K562 (cell line): ENCODE results near the gene TRIP6. TPM values are rescaled to one million over a fixed set of nuclear protein-coding genes. Genes with fewer than 3 reads are reported as not detected.

Experiments used
- CC2D1A ChIP-seq: fragments of 450-650 bp; IDR thresholded peaks from 2 replicates; pipeline ENCODE4 v1.6.1; 2017; ENCODE audit warnings: mild to moderate bottlenecking
- FOS ChIP-seq: IDR thresholded peaks from 3 replicates; pipeline ENCODE4 v1.6.1; 2011; ENCODE audit not compliant: insufficient read length; ENCODE audit errors: extremely low read depth
- HCFC1 ChIP-seq: IDR thresholded peaks from 2 replicates; pipeline ENCODE4 v1.6.1; 2012; ENCODE audit warnings: low read depth, low read length, improper control_type of control experiment
- HMG20A ChIP-seq: fragments of 450-650 bp; formaldehyde crosslinking; conservative IDR thresholded peaks from 2 replicates; pipeline ENCODE4 v1.4.0; 2020; ENCODE audit warnings: mild to moderate bottlenecking, mixed read lengths
- LCOR ChIP-seq: sonication (generic); formaldehyde crosslinking; IDR thresholded peaks from 2 replicates; pipeline ENCODE4 v1.8.0; 2022; ENCODE audit warnings: mild to moderate bottlenecking, missing genetic modification reagents
- LEF1 ChIP-seq: fragments of 450-650 bp; IDR thresholded peaks from 2 replicates; pipeline ENCODE4 v1.6.1; 2016; ENCODE audit warnings: mild to moderate bottlenecking
- NFXL1 ChIP-seq: fragments of 450-650 bp; formaldehyde crosslinking; IDR thresholded peaks from 2 replicates; pipeline ENCODE4 v1.4.0; 2021; ENCODE audit warnings: mild to moderate bottlenecking
- POLR2H ChIP-seq: IDR thresholded peaks from 2 replicates; pipeline ENCODE4 v1.6.1; 2016; ENCODE audit warnings: missing genetic modification characterization, low read depth, mild to moderate bottlenecking, control low read depth, missing compliant biosample characterization, moderate library complexity
- PURB ChIP-seq: sonication (generic); formaldehyde crosslinking; IDR thresholded peaks from 2 replicates; pipeline ENCODE4 v1.9.0; 2021; ENCODE audit warnings: low read depth, mild to moderate bottlenecking, missing genetic modification reagents
- SRF ChIP-seq, 2 experiments: fragments of 250-450, 450-650 bp in 1 of 2; sonication (Bioruptor Pico) in 1 of 2; sonication (generic) in 1 of 2; formaldehyde crosslinking; IDR thresholded peaks; 2 replicates each; pipeline versions ENCODE4 v1.5.0 to v1.5.1; 2020 to 2022; ENCODE audit warnings: mild to moderate bottlenecking in 1 of 2, missing genetic modification reagents in 1 of 2
- SUPT5H ChIP-seq: fragments of 450-650 bp; IDR thresholded peaks from 2 replicates; pipeline ENCODE4 v1.6.1; 2016
- TEAD1 ChIP-seq, 2 experiments: fragments of 450-650 bp in 1 of 2; sonication (generic) in 1 of 2; formaldehyde crosslinking; IDR thresholded peaks; 2 replicates each; pipeline versions ENCODE4 v1.4.0 to v1.8.0; 2020 to 2022; ENCODE audit warnings: mild to moderate bottlenecking in 2 of 2, missing genetic modification reagents in 1 of 2
- ZBTB7A ChIP-seq: IDR thresholded peaks from 2 replicates; pipeline ENCODE4 v1.6.1; 2011; ENCODE audit warnings: low read depth, mild to moderate bottlenecking, low read length, moderate library complexity, borderline replicate concordance; ENCODE audit not compliant: control insufficient read depth
- ZNF778 ChIP-seq: fragments of 450-650 bp; formaldehyde crosslinking; IDR thresholded peaks from 2 replicates; pipeline ENCODE4 v1.4.0; 2020; ENCODE audit warnings: mild to moderate bottlenecking, moderate library complexity
- ZZZ3 ChIP-seq: fragments of 450-650 bp; IDR thresholded peaks from 2 replicates; pipeline ENCODE4 v1.6.1; 2016; ENCODE audit warnings: antibody characterized with exemption, mild to moderate bottlenecking, moderate library complexity
- polyA plus RNA-seq, 8 experiments: library from polyadenylated mRNA; depleted of rRNA in 4 of 8; stranded (reverse) in 5 of 8; unstranded in 3 of 8; fragments of >200 nt; fragmentation: Nextera tagmentation in 2 of 8; fragmentation: Illumina TruSeq in 1 of 8; extraction: Ambion mirVana in 2 of 8; extraction: Trizol in 1 of 8; gene quantifications; 2 replicates each; pipeline versions ENCODE4 v1.2.1 to v1.2.3, GENCODE V29; 2011 to 2014; ENCODE audit warnings: inconsistent platforms in 1 of 8, missing spikeins in 1 of 8
- total RNA-seq, 7 experiments: library from RNA; depleted of rRNA in 6 of 7; stranded (reverse); fragments of >200 nt in 6 of 7; fragmentation: Illumina TruSeq in 2 of 7; extraction: Trizol in 2 of 7; gene quantifications; 2 replicates each; pipeline versions ENCODE4 v1.2.1 to v1.2.3, GENCODE V29; 2011 to 2021; ENCODE audit warnings: low replicate concordance in 1 of 7
- TF ChIP-seq, protein P1 (sequence below): fragments of 450-650 bp; formaldehyde crosslinking; IDR thresholded peaks from 2 replicates; pipeline ENCODE4 v1.4.0; 2020; ENCODE audit warnings: mild to moderate bottlenecking, moderate library complexity
- TF ChIP-seq, protein P2 (sequence below): fragments of 250-450 bp; sonication (Bioruptor Pico); IDR thresholded peaks from 2 replicates; pipeline ENCODE4 v1.5.0; 2021
- TF ChIP-seq, protein P3 (sequence below): conservative IDR thresholded peaks from 2 replicates; pipeline ENCODE4 v1.6.1; 2011; ENCODE audit warnings: low read depth, mild to moderate bottlenecking, low read length; ENCODE audit not compliant: control insufficient read depth
- TF ChIP-seq, protein P4 (sequence below): fragments of 250-450 bp; sonication (Bioruptor Pico); IDR thresholded peaks from 2 replicates; pipeline ENCODE4 v1.4.0; 2020; ENCODE audit warnings: borderline replicate concordance

TRIP6 gene
- total and polyA plus RNA-seq, 9 of the 15 experiments (the other 6 are each of a cell fraction or from before 2014, with no cell fraction given): 5.9 to 141 (median 54.0) TPM

DNA sequence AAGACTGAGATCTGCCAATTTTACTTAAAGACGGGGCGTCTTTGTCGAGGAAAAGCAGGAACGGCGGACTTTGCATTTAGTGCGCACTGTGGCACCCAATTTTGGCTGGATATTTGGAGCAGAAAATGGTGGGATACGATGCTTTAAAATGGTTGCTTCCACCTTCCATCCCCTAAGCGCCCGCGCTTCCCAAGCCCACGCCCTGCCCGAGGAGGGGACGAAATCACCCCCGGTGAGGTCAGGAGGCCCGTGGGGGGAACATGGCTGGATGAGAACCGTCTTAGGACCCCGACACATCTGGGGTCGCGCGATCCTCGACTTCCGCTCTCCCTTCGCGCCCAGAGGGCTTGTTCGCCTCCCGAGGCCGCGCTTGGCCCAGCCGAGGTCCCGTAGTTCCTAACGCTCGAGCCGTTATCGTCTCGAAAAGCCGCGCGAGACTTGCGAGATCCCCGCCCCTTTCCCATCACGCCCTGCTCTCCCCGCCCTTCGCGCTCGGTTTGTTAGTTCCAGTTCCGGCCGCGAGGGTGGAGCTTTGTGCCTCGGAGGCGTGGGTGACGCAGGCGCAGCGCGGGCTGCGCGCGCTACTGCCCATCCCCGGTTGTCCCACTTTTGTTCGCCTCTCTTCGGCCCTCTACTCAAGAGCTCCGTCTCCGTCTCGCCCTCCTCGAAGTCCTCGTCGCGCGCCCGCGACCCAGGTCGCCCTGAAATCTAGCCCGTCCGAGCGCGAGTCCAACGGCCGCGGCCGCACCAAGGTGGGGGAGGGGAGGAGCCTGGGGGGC is 7.6 kb downstream of the TRIP6 start, which contains the start of gene SRRT (continued):
- TF ChIP-seq, protein P1, sequence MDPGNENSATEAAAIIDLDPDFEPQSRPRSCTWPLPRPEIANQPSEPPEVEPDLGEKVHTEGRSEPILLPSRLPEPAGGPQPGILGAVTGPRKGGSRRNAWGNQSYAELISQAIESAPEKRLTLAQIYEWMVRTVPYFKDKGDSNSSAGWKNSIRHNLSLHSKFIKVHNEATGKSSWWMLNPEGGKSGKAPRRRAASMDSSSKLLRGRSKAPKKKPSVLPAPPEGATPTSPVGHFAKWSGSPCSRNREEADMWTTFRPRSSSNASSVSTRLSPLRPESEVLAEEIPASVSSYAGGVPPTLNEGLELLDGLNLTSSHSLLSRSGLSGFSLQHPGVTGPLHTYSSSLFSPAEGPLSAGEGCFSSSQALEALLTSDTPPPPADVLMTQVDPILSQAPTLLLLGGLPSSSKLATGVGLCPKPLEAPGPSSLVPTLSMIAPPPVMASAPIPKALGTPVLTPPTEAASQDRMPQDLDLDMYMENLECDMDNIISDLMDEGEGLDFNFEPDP (CRISPR knock-in tag): peak; percentile 90; the same call in 1 of the 2 replicates
- TF ChIP-seq FOS: no peak
- 0 out of 4 replicates have a peak, but pooled peaks of 1 of the 2 experiments have one; percentile 65 for TF ChIP-seq SRF (CRISPR knock-in tag; IDR thresholded peaks at IDR 0.05)
- TF ChIP-seq ZNF778 (CRISPR knock-in tag): no peak
- TF ChIP-seq HMG20A (CRISPR knock-in tag): no peak
- TF ChIP-seq, protein P2, sequence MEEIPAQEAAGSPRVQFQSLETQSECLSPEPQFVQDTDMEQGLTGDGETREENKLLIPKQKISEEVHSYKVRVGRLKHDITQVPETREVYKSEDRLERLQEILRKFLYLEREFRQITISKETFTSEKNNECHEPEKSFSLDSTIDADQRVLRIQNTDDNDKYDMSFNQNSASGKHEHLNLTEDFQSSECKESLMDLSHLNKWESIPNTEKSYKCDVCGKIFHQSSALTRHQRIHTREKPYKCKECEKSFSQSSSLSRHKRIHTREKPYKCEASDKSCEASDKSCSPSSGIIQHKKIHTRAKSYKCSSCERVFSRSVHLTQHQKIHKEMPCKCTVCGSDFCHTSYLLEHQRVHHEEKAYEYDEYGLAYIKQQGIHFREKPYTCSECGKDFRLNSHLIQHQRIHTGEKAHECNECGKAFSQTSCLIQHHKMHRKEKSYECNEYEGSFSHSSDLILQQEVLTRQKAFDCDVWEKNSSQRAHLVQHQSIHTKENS (CRISPR knock-in tag): no peak
- peak; percentile 65; the same call in 1 of the 2 replicates for TF ChIP-seq LCOR (CRISPR knock-in tag)
- TF ChIP-seq PURB: no peak
- TF ChIP-seq LEF1: peak; percentile 30; the same call in 1 of the 2 replicates
- 0 out of 2 replicates have a peak, but pooled peaks have one; percentile 42 for TF ChIP-seq NFXL1 (CRISPR knock-in tag)
- TF ChIP-seq ZBTB7A: peak; percentile 90
- TF ChIP-seq, protein P3, sequence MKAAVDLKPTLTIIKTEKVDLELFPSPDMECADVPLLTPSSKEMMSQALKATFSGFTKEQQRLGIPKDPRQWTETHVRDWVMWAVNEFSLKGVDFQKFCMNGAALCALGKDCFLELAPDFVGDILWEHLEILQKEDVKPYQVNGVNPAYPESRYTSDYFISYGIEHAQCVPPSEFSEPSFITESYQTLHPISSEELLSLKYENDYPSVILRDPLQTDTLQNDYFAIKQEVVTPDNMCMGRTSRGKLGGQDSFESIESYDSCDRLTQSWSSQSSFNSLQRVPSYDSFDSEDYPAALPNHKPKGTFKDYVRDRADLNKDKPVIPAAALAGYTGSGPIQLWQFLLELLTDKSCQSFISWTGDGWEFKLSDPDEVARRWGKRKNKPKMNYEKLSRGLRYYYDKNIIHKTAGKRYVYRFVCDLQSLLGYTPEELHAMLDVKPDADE: peak; percentile 88; the same call in 1 of the 2 replicates
- peak; percentile 72 for TF ChIP-seq HCFC1
- TF ChIP-seq CC2D1A: peak; percentile 89
- TF ChIP-seq, protein P4, sequence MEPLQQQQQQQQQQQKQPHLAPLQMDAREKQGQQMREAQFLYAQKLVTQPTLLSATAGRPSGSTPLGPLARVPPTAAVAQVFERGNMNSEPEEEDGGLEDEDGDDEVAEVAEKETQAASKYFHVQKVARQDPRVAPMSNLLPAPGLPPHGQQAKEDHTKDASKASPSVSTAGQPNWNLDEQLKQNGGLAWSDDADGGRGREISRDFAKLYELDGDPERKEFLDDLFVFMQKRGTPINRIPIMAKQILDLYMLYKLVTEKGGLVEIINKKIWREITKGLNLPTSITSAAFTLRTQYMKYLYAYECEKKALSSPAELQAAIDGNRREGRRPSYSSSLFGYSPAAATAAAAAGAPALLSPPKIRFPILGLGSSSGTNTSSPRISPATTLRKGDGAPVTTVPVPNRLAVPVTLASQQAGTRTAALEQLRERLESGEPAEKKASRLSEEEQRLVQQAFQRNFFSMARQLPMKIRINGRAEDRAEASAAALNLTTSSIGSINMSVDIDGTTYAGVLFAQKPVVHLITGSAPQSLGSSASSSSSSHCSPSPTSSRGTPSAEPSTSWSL: 0 out of 2 replicates have a peak, but pooled peaks have one; percentile 28
- TF ChIP-seq SUPT5H: peak; percentile 98
- TF ChIP-seq POLR2H (tag): peak; percentile 97
- peak; percentile 96 for TF ChIP-seq ZZZ3
- TF ChIP-seq TEAD1 (CRISPR knock-in tag; IDR thresholded peaks at IDR 0.05): peak; percentile 76 to 84
